H1 (cell line): ENCODE measurements around the gene KCNH4. TPM values are rescaled to one million over a fixed set of nuclear protein-coding genes. Genes with fewer than 3 reads are reported as not detected.

Source experiments
- ASH2L ChIP-seq: fragments of 200-600, 300-600 bp; sonication (generic); IDR thresholded peaks from one replicate; pipeline ENCODE4 v1.7.1; 2017; ENCODE audit warnings: low read length
- BACH1 ChIP-seq: IDR thresholded peaks from 2 replicates; pipeline ENCODE4 v1.6.1; 2012; ENCODE audit warnings: low read length, improper control_type of control experiment
- BCL11A ChIP-seq, 2 experiments: IDR thresholded peaks; one replicate each; pipeline ENCODE4 v1.6.1; 2011; ENCODE audit warnings: low read depth in 2 of 2, low read length in 2 of 2, mild to moderate bottlenecking in 2 of 2
- CBX8 ChIP-seq: fragments of 300-800, 300-1000 bp; sonication (generic); IDR thresholded peaks from 2 replicates; pipeline ENCODE4 v1.7.1; 2016; ENCODE audit warnings: low read depth, low read length, borderline replicate concordance
- CHD1 ChIP-seq: IDR thresholded peaks from 2 replicates; pipeline ENCODE4 v1.6.1; 2012; ENCODE audit warnings: low read depth, low read length, improper control_type of control experiment
- CHD2 ChIP-seq: IDR thresholded peaks from 2 replicates; pipeline ENCODE4 v1.6.1; 2012; ENCODE audit warnings: low read length, improper control_type of control experiment
- CREB1 ChIP-seq: IDR thresholded peaks from 2 replicates; pipeline ENCODE4 v1.6.1; 2012; ENCODE audit warnings: inconsistent platforms
- E2F6 ChIP-seq: IDR thresholded peaks from 2 replicates; pipeline ENCODE4 v1.6.1; 2012; ENCODE audit warnings: inconsistent platforms
- EP300 ChIP-seq, 2 experiments: IDR thresholded peaks; 1 replicate in 1 of 2; 2 replicates in 1 of 2; pipeline ENCODE4 v1.6.1; 2011 to 2012; ENCODE audit warnings: low read depth in 2 of 2, low read length in 2 of 2, mild to moderate bottlenecking in 2 of 2, borderline replicate concordance in 1 of 2, inconsistent platforms in 1 of 2, moderate library complexity in 1 of 2
- FOSL1 ChIP-seq: IDR thresholded peaks from 2 replicates; pipeline ENCODE4 v1.6.1; 2011; ENCODE audit warnings: mild to moderate bottlenecking, low read depth, low read length, moderate library complexity; ENCODE audit not compliant: insufficient read depth
- MAFK ChIP-seq: IDR thresholded peaks from 2 replicates; pipeline ENCODE4 v1.6.1; 2012; ENCODE audit warnings: low read depth, mild to moderate bottlenecking, improper control_type of control experiment, low read length
- POLR2A ChIP-seq, 2 experiments: IDR thresholded peaks; 1 replicate in 1 of 2; 2 replicates in 1 of 2; pipeline ENCODE4 v1.6.1; 2011; ENCODE audit warnings: low read depth in 2 of 2, low read length in 2 of 2, mild to moderate bottlenecking in 2 of 2; ENCODE audit errors: control extremely low read depth in 1 of 2
- RAD21 ChIP-seq, 2 experiments: IDR thresholded peaks in 1 of 2; conservative IDR thresholded peaks in 1 of 2; 2 replicates each; pipeline ENCODE4 v1.6.1; 2011; ENCODE audit warnings: low read depth in 2 of 2, low read length in 2 of 2, improper control_type of control experiment in 1 of 2, inconsistent platforms in 1 of 2, mild to moderate bottlenecking in 1 of 2, moderate library complexity in 1 of 2
- RFX5 ChIP-seq: IDR thresholded peaks from 2 replicates; pipeline ENCODE4 v1.6.1; 2011; ENCODE audit warnings: low read depth, low read length, improper control_type of control experiment, borderline replicate concordance
- RXRA ChIP-seq: IDR thresholded peaks from 2 replicates; pipeline ENCODE4 v1.6.1; 2011; ENCODE audit warnings: low read depth, mild to moderate bottlenecking, low read length, moderate library complexity; ENCODE audit not compliant: insufficient read depth
- SIN3A ChIP-seq, 2 experiments: IDR thresholded peaks in 1 of 2; conservative IDR thresholded peaks in 1 of 2; 2 replicates each; pipeline ENCODE4 v1.6.1; 2011 to 2012; ENCODE audit warnings: low read length in 2 of 2, improper control_type of control experiment in 1 of 2, low read depth in 1 of 2, mild to moderate bottlenecking in 1 of 2
- SP4 ChIP-seq: IDR thresholded peaks from 2 replicates; pipeline ENCODE4 v1.6.1; 2012; ENCODE audit warnings: low read length, inconsistent platforms
- TAF7 ChIP-seq: optimal IDR thresholded peaks from 2 replicates; pipeline ENCODE3; 2011; ENCODE audit warnings: low read depth, mild to moderate bottlenecking, inconsistent platforms, low read length, moderate library complexity, borderline replicate concordance
- ZNF274 ChIP-seq: IDR thresholded peaks from 2 replicates; pipeline ENCODE4 v1.7.0; 2012; ENCODE audit warnings: low read length, borderline replicate concordance; ENCODE audit errors: extremely low read depth
- polyA plus RNA-seq, 7 experiments: library from polyadenylated mRNA; depleted of rRNA in 3 of 7; stranded (reverse) in 5 of 7; unstranded in 2 of 7; fragments of >200 nt in 5 of 7; fragments of 200-250 nt in 2 of 7; gene quantifications; 1 replicate in 5 of 7; 2 replicates in 1 of 7; 4 replicates in 1 of 7; pipeline versions ENCODE4 v1.2.1 to v1.2.3, GENCODE V29; 2011 to 2013; ENCODE audit warnings: missing spikeins in 2 of 7, mixed read lengths in 2 of 7
- total RNA-seq: library from RNA; stranded (reverse); fragmentation: NEBNext Ultra II Directional; extraction: Animal tissue kit (Norgen Biotek cat#: 25700); gene quantifications from 2 replicates; pipeline ENCODE4 v1.2.1, GENCODE V29; 2021
- TF ChIP-seq, protein P1 (sequence below): IDR thresholded peaks from 2 replicates; pipeline ENCODE4 v1.6.1; 2011; ENCODE audit warnings: low read depth, mild to moderate bottlenecking, low read length; ENCODE audit not compliant: insufficient read depth

KCNH4 gene
- total and polyA plus RNA-seq, 2 of the 8 experiments (the other 6 are each of a cell fraction or from before 2014, with no cell fraction given), result 0.44 to 0.47 TPM

DNA sequence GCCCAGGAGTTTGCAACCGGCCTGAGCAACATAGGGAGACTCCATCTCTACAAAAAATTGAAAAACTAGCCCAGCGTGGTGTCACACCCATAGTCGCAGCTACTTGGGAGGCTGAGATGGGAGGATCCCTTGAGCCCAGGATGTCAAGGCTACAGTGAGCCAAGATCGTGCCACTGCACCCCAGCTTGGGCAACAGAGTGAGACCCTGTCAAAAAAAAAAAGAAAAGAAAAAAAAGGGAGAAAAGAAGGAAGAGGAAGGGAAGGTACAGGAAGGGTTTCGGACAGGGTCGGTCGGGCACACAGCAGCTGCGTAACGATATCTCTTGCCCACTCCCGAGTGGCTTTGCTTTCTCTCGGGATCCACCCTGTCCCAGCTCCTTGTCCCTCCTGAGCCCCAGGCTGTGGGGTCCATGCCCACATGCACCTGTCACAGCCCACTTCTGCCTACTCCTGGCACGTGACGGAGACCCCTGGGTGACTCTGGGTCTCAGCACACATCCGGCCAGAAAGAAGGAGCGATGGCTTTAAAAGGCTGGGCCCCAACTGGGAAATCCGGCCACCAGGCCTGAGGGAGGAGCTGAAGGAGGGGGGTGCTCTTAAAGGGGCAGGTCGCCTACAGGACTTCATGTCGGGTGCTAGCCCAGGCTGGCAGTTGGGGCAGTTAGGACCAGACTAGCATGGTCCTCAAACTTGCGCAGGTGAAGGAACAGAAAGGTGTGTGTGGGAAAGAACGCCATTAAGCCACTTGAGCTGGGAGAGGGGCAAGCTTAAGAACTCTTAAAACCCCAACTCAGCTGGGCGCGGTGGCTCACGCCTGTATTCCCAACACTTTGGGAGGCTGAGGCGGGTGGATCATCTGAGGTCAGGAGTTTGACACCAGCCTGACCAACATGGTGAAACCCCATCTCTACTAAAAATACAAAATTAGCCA lies 13.3 kb upstream of the KCNH4 start, which contains the start of gene GHDC (continued):
- TF ChIP-seq SIN3A (conservative IDR thresholded peaks at IDR 0.05 in 1 of 2, IDR thresholded peaks at IDR 0.05 in 1 of 2; ENCODE audit: low read depth in 1 of 2, low read length in 2 of 2) (peak in 1 of 2 experiments; percentile 46; a peak in 1 of 4 replicates), ASH2L (no peak), CBX8 (no peak), BCL11A (IDR thresholded peaks at IDR 0.05; ENCODE audit: low read depth in 2 of 2, low read length in 2 of 2) (no peak), RFX5 (no peak), ZNF274 (no peak), MAFK (no peak), CREB1 (no peak), POLR2A (IDR thresholded peaks at IDR 0.05; ENCODE audit: control extremely low read depth in 1 of 2, low read depth in 2 of 2, low read length in 2 of 2) (no peak), RXRA (no peak), TAF7 (no peak), RAD21 (IDR thresholded peaks at IDR 0.05 in 1 of 2, conservative IDR thresholded peaks at IDR 0.05 in 1 of 2; ENCODE audit: low read depth in 2 of 2, low read length in 2 of 2) (no peak), CHD2 (no peak), E2F6 (no peak), EP300 (IDR thresholded peaks at IDR 0.05; ENCODE audit: borderline replicate concordance in 1 of 2, low read depth in 2 of 2, low read length in 2 of 2) (no peak), SP4 (no peak), CHD1 (no peak), BACH1 (no peak), FOSL1 (no peak)
- TF ChIP-seq, protein P1, sequence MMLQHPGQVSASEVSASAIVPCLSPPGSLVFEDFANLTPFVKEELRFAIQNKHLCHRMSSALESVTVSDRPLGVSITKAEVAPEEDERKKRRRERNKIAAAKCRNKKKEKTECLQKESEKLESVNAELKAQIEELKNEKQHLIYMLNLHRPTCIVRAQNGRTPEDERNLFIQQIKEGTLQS, result no peak
